Measurements from ENCODE around the gene LSP1.

GRCh38 chr11:1836011-1836945, 16.6 kb upstream of the LSP1 start:
- TF ChIP-seq, protein P1, sequence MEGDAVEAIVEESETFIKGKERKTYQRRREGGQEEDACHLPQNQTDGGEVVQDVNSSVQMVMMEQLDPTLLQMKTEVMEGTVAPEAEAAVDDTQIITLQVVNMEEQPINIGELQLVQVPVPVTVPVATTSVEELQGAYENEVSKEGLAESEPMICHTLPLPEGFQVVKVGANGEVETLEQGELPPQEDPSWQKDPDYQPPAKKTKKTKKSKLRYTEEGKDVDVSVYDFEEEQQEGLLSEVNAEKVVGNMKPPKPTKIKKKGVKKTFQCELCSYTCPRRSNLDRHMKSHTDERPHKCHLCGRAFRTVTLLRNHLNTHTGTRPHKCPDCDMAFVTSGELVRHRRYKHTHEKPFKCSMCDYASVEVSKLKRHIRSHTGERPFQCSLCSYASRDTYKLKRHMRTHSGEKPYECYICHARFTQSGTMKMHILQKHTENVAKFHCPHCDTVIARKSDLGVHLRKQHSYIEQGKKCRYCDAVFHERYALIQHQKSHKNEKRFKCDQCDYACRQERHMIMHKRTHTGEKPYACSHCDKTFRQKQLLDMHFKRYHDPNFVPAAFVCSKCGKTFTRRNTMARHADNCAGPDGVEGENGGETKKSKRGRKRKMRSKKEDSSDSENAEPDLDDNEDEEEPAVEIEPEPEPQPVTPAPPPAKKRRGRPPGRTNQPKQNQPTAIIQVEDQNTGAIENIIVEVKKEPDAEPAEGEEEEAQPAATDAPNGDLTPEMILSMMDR (IDR thresholded peaks at IDR 0.05), result no peak
- no peak for TF ChIP-seq POLR2AphosphoS5 (IDR thresholded peaks at IDR 0.05)
- TF ChIP-seq POLR2A (IDR thresholded peaks at IDR 0.05), result no peak

Data from transverse colon (tissue), 4 donors.